ENCODE data around the gene SLC5A8.

GRCh38 chr12:101111441-101111840 lies 98.6 kb downstream of the SLC5A8 start:
- TF ChIP-seq EZH2 (IDR thresholded peaks at IDR 0.05; ENCODE audit: borderline replicate concordance, low read length), result no peak
- TF ChIP-seq, protein P1, sequence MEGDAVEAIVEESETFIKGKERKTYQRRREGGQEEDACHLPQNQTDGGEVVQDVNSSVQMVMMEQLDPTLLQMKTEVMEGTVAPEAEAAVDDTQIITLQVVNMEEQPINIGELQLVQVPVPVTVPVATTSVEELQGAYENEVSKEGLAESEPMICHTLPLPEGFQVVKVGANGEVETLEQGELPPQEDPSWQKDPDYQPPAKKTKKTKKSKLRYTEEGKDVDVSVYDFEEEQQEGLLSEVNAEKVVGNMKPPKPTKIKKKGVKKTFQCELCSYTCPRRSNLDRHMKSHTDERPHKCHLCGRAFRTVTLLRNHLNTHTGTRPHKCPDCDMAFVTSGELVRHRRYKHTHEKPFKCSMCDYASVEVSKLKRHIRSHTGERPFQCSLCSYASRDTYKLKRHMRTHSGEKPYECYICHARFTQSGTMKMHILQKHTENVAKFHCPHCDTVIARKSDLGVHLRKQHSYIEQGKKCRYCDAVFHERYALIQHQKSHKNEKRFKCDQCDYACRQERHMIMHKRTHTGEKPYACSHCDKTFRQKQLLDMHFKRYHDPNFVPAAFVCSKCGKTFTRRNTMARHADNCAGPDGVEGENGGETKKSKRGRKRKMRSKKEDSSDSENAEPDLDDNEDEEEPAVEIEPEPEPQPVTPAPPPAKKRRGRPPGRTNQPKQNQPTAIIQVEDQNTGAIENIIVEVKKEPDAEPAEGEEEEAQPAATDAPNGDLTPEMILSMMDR (conservative IDR thresholded peaks at IDR 0.05 in 1 of 2, IDR thresholded peaks at IDR 0.05 in 1 of 2; ENCODE audit: extremely low read depth in 1 of 2, insufficient read depth in 1 of 2, low read depth in 1 of 2, low read length in 2 of 2), result no peak

Measured in mammary epithelial cell (primary cell).